K562 (cell line): ENCODE data around the gene PIP4K2A. TPM values are rescaled to one million over a fixed set of nuclear protein-coding genes. Genes with fewer than 3 reads are reported as not detected.

ENCODE experiments used
- ATF3 ChIP-seq, 2 experiments: fragments of 450-650 bp in 1 of 2; sonication (generic) in 1 of 2; formaldehyde crosslinking in 1 of 2; IDR thresholded peaks in 1 of 2; conservative IDR thresholded peaks in 1 of 2; 2 replicates each; pipeline versions ENCODE4 v1.6.1 to v1.8.1; 2016 to 2023; ENCODE audit warnings: mild to moderate bottlenecking in 2 of 2, moderate library complexity in 2 of 2, inconsistent platforms in 1 of 2, missing genetic modification reagents in 1 of 2
- CEBPG ChIP-seq, 3 experiments: fragments of 200-800 bp in 1 of 3; sonication (Bioruptor generic) in 1 of 3; sonication (generic) in 1 of 3; formaldehyde crosslinking in 1 of 3; IDR thresholded peaks in 2 of 3; conservative IDR thresholded peaks in 1 of 3; 2 replicates each; pipeline versions ENCODE4 v1.6.1 to v1.8.0; 2016 to 2022; ENCODE audit warnings: missing compliant biosample characterization in 2 of 3, missing genetic modification characterization in 2 of 3, mild to moderate bottlenecking in 1 of 3, missing genetic modification reagents in 1 of 3
- CTBP1 ChIP-seq: fragments of 450-650 bp; IDR thresholded peaks from 2 replicates; pipeline ENCODE4 v1.6.1; 2016; ENCODE audit warnings: borderline replicate concordance
- HMBOX1 ChIP-seq: sonication (generic); IDR thresholded peaks from 2 replicates; pipeline ENCODE4 v1.6.1; 2016
- JUN ChIP-seq, 2 experiments: sonication (generic) in 1 of 2; formaldehyde crosslinking in 1 of 2; IDR thresholded peaks; 2 replicates each; pipeline versions ENCODE4 v1.6.1 to v1.8.0; 2012 to 2022; ENCODE audit warnings: borderline replicate concordance in 2 of 2, mild to moderate bottlenecking in 2 of 2, improper control_type of control experiment in 1 of 2, low read depth in 1 of 2, low read length in 1 of 2, missing genetic modification reagents in 1 of 2
- NCOA6 ChIP-seq: fragments of 450-650 bp; IDR thresholded peaks from 2 replicates; pipeline ENCODE4 v1.6.1; 2017; ENCODE audit warnings: mild to moderate bottlenecking
- RCOR1 ChIP-seq, 2 experiments: IDR thresholded peaks; 2 replicates each; pipeline ENCODE4 v1.6.1; 2012; ENCODE audit warnings: low read depth in 2 of 2, low read length in 2 of 2, borderline replicate concordance in 1 of 2, improper control_type of control experiment in 1 of 2
- TAF9B ChIP-seq: fragments of 450-650 bp; IDR thresholded peaks from 2 replicates; pipeline ENCODE4 v1.6.1; 2018; ENCODE audit warnings: mild to moderate bottlenecking; ENCODE audit not compliant: partially characterized antibody
- TBP ChIP-seq: optimal IDR thresholded peaks from 2 replicates; pipeline ENCODE3; 2011; ENCODE audit warnings: low read depth, low read length, improper control_type of control experiment
- ZNF316 ChIP-seq: fragments of 450-650 bp; IDR thresholded peaks from 2 replicates; pipeline ENCODE4 v1.6.1; 2016
- ZZZ3 ChIP-seq: fragments of 450-650 bp; IDR thresholded peaks from 2 replicates; pipeline ENCODE4 v1.6.1; 2016; ENCODE audit warnings: antibody characterized with exemption, mild to moderate bottlenecking, moderate library complexity
- polyA plus RNA-seq, 8 experiments: library from polyadenylated mRNA; depleted of rRNA in 4 of 8; stranded (reverse) in 5 of 8; unstranded in 3 of 8; fragments of >200 nt; fragmentation: Nextera tagmentation in 2 of 8; fragmentation: Illumina TruSeq in 1 of 8; extraction: Ambion mirVana in 2 of 8; extraction: Trizol in 1 of 8; gene quantifications; 2 replicates each; pipeline versions ENCODE4 v1.2.1 to v1.2.3, GENCODE V29; 2011 to 2014; ENCODE audit warnings: inconsistent platforms in 1 of 8, missing spikeins in 1 of 8
- total RNA-seq, 7 experiments: library from RNA; depleted of rRNA in 6 of 7; stranded (reverse); fragments of >200 nt in 6 of 7; fragmentation: Illumina TruSeq in 2 of 7; extraction: Trizol in 2 of 7; gene quantifications; 2 replicates each; pipeline versions ENCODE4 v1.2.1 to v1.2.3, GENCODE V29; 2011 to 2021; ENCODE audit warnings: low replicate concordance in 1 of 7

PIP4K2A gene
- total and polyA plus RNA-seq, 9 of the 15 experiments (the other 6 are each of a cell fraction or from before 2014, with no cell fraction given) = 35.6 to 117 (median 71.9) TPM

GRCh38 chr10:22630234-22631174 lies 83.9 kb downstream of the PIP4K2A start (continued):
- TF ChIP-seq ATF3 (IDR thresholded peaks at IDR 0.05) (peak; percentile 99), ATF3 (CRISPR knock-in tag; conservative IDR thresholded peaks at IDR 0.05) (peak; percentile 91; the same call in 1 of the 2 replicates), RCOR1 (IDR thresholded peaks at IDR 0.05; ENCODE audit: borderline replicate concordance in 1 of 2, low read depth in 2 of 2, low read length in 2 of 2) (0 out of 4 replicates have a peak, but pooled peaks of 1 of the 2 experiments have one; percentile 39), NCOA6 (0 out of 2 replicates have a peak, but pooled peaks have one; percentile 1), HMBOX1 (peak; percentile 28; the same call in 1 of the 2 replicates), ZNF316 (peak; percentile 93), TAF9B (peak; percentile 55), JUN (IDR thresholded peaks at IDR 0.05; ENCODE audit: borderline replicate concordance, low read depth, low read length) (peak; percentile 80), JUN (CRISPR knock-in tag; IDR thresholded peaks at IDR 0.05; ENCODE audit: borderline replicate concordance) (no peak; the same call in 1 of the 2 replicates), CTBP1 (peak; percentile 25; the same call in 1 of the 2 replicates), ZZZ3 (no peak), CEBPG (CRISPR knock-in tag; IDR thresholded peaks at IDR 0.05) (no peak), CEBPG (tag; conservative IDR thresholded peaks at IDR 0.05 in 1 of 2, IDR thresholded peaks at IDR 0.05 in 1 of 2) (peak; percentile 68 to 80), TBP (peak; percentile 80)
